Lower leg skin (tissue), 4 donors: ENCODE measurements around the gene CYTH3. TPM values are rescaled to one million over a fixed set of nuclear protein-coding genes. Genes with fewer than 3 reads are reported as not detected.
"Not testable (repeated sequence)": the region's sequence is repeated elsewhere in the genome, so short reads cannot be mapped to it uniquely, and the experiment has no call there.

Source experiments
- DNase-seq, 2 donors: peaks; one replicate each; pipeline ENCODE4 v3.0.0-alpha.2; 2019; ENCODE audit warnings: low spot score in 2 of 2
- H3K4me3 ChIP-seq: fragments of 200-600 bp; sonication (generic); 2 replicates; pipeline ENCODE4 v1.5.1; 2017; ENCODE audit warnings: mild to moderate bottlenecking, low read depth; ENCODE audit not compliant: poor library complexity, severe bottlenecking
- POLR2A ChIP-seq, 2 donors: fragments of 450-650 bp; IDR thresholded peaks; one replicate each; pipeline ENCODE4 v1.6.1; 2016 to 2017; ENCODE audit warnings: antibody characterized with exemption in 2 of 2, mild to moderate bottlenecking in 1 of 2, moderate library complexity in 1 of 2
- WGBS, 2 donors: methylation state at CpG; one replicate each; pipeline ENCODE4 v1.1.5; 2018; 5-methylcytosine and 5-hydroxymethylcytosine counted together
- intact Hi-C: fragments of 100-400 bp; cut with DNase I; formaldehyde crosslinking; loops from one replicate; pipeline ENCODE4 v1.15.0; 2023; ENCODE audit warnings: low total_unique reads
- total RNA-seq, 4 donors: library from RNA; depleted of rRNA; stranded (reverse); fragments of >200 nt; gene quantifications; one replicate each; pipeline ENCODE4 v1.1.0, GENCODE V29; 2016
- TF ChIP-seq, protein P1 (sequence below), 3 donors: fragments of 450-650 bp; IDR thresholded peaks; one replicate each; pipeline ENCODE4 v1.5.1; 2016; ENCODE audit warnings: antibody characterized with exemption in 3 of 3, mild to moderate bottlenecking in 3 of 3, moderate library complexity in 2 of 3

Gene CYTH3
- total RNA-seq, 4 donors from 2014 or later, result 40.3 to 108 (median 44.7) TPM

DNA sequence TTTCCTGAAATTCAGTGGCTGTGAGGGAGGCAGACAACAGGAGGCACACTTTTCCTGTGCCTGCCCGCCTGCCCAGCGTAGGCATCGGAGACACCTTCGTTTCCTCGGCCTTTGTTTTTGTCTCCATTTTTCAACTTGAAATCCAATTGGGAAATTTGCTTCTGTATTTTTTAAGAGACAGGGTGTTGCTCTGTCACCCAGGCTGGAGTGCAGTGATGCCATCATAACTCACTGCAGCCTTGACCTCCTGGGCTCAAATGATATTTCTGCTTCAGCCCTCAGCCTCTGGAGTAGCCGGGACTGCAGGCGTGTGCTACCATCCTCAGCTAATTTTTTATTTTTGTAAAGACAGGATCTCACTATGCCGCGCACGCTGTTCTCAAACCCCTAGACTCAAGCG, 116.8 kb downstream of the CYTH3 start:
- intact Hi-C loops, result no loop called here
- WGBS, 2 donors, result 95 to 97% methylated on average over 11 of the region's 11 CpGs

DNA sequence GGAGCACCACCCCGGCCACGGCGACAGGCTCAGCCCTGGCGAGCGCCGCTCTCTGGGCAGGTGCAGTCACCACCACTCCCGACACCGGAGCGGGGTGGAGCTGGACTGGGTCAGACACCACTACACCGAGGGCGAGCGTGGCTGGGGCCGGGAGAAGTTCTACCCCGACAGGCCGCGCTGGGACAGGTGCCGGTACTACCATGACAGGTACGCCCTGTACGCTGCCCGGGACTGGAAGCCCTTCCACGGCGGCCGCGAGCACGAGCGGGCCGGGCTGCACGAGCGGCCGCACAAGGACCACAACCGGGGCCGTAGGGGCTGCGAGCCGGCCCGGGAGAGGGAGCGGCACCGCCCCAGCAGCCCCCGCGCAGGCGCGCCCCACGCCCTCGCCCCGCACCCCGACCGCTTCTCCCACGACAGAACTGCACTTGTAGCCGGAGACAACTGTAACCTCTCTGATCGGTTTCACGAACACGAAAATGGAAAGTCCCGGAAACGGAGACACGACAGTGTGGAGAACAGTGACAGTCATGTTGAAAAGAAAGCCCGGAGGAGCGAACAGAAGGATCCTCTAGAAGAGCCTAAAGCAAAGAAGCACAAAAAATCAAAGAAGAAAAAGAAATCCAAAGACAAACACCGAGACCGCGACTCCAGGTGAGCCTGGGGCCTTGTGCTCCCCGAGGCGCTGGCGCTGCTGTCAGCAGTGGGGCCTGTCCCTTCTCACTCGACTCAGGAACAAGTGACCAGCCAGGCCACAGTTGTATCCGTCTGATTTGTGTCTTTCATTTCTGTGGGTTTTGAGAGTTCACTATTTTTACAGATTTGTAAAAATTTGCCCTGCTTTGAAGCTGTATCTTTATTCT, 117.7 kb downstream of the CYTH3 start:
- DNase-seq, result peak in 1 of 2 donors; percentile 82
- intact Hi-C loops, result no loop called here
- 95% methylated on average over 60 to 63 of the region's 64 CpGs for WGBS, 2 donors
- TF ChIP-seq, protein P1, sequence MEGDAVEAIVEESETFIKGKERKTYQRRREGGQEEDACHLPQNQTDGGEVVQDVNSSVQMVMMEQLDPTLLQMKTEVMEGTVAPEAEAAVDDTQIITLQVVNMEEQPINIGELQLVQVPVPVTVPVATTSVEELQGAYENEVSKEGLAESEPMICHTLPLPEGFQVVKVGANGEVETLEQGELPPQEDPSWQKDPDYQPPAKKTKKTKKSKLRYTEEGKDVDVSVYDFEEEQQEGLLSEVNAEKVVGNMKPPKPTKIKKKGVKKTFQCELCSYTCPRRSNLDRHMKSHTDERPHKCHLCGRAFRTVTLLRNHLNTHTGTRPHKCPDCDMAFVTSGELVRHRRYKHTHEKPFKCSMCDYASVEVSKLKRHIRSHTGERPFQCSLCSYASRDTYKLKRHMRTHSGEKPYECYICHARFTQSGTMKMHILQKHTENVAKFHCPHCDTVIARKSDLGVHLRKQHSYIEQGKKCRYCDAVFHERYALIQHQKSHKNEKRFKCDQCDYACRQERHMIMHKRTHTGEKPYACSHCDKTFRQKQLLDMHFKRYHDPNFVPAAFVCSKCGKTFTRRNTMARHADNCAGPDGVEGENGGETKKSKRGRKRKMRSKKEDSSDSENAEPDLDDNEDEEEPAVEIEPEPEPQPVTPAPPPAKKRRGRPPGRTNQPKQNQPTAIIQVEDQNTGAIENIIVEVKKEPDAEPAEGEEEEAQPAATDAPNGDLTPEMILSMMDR (IDR thresholded peaks at IDR 0.05), result no peak
- no peak for TF ChIP-seq POLR2A (IDR thresholded peaks at IDR 0.05)
- H3K4me3 ChIP-seq, result no peak overlapping the region

More for the DNA sequence above, 116.8 kb downstream of the CYTH3 start:
- TF ChIP-seq, protein P1 (IDR thresholded peaks at IDR 0.05), result no peak
- TF ChIP-seq POLR2A (IDR thresholded peaks at IDR 0.05), result no peak
- DNase-seq, result peak in 1 of 2 donors; percentile 60
- H3K4me3 ChIP-seq, result no peak overlapping the region

DNA sequence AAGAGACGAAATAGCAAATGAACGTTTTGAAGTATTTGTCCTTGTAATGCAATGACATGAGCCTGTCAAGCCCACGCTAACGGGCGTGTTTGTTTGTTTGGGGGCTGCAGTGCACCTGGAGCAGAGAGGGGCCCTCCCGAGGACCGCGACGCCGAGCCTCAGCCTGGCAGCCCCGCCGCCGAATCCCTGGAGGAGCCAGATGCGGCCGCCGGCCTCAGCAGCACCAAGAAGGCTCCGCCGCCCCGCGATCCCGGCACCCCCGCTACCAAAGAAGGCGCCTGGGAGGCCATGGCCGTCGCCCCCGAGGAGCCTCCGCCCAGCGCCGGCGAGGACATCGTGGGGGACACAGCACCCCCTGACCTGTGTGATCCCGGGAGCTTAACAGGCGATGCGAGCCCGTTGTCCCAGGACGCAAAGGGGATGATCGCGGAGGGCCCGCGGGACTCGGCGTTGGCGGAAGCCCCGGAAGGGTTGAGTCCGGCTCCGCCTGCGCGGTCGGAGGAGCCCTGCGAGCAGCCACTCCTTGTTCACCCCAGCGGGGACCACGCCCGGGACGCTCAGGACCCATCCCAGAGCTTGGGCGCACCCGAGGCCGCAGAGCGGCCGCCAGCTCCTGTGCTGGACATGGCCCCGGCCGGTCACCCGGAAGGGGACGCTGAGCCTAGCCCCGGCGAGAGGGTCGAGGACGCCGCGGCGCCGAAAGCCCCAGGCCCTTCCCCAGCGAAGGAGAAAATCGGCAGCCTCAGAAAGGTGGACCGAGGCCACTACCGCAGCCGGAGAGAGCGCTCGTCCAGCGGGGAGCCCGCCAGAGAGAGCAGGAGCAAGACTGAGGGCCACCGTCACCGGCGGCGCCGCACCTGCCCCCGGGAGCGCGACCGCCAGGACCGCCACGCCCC, 118.5 kb downstream of the CYTH3 start:
- no peak overlapping the region for H3K4me3 ChIP-seq
- TF ChIP-seq, protein P1 (IDR thresholded peaks at IDR 0.05), result no peak
- no peak for TF ChIP-seq POLR2A (IDR thresholded peaks at IDR 0.05)
- intact Hi-C loops, result no loop called here
- 94% methylated on average over 58 to 73 of the region's 91 CpGs for WGBS, 2 donors
- DNase-seq, result peak in 1 of 2 donors; percentile 84

DNA sequence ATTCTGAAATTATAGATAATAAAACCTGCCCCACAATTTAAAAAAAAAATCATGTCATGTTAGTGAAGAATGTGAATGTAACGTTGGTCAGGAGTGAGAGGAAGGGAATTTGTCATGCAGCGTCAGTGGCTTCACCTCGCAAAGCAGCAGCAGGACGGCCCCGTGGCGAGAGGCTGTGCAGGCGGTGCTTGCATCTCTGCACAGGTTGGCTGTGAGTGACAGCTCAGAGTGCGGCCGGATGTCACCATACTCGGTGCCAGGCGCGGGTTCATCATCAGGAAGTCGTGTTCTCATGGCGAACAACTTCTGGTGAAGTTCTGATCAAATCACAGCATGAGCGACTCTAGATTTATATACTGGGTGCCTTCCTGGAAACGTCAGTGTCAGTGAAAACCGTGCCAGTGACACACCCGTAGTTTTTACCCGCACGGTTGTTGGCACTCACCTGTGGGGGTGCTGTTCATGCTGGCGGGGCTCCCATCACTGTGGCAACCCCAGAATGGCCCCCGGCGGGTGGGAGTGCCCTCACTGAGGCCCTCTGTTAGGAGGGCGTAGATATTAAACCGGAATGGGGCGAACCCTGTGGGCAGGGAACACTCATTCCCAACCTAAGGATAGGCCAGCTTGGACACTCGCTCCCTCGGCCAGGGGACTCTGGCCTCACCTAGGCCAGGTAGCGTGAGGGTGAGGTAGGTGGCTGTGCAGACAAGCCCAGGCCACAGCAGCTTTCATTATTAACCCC, 120.3 kb downstream of the CYTH3 start:
- TF ChIP-seq, protein P1 (IDR thresholded peaks at IDR 0.05), result no peak
- no peak for TF ChIP-seq POLR2A (IDR thresholded peaks at IDR 0.05)
- 83 to 89% methylated on average over 27 to 29 of the region's 29 CpGs for WGBS, 2 donors
- intact Hi-C loops, result no loop called here
- no peak overlapping the region for H3K4me3 ChIP-seq
- peak in 1 of 2 donors; percentile 81 for DNase-seq

DNA sequence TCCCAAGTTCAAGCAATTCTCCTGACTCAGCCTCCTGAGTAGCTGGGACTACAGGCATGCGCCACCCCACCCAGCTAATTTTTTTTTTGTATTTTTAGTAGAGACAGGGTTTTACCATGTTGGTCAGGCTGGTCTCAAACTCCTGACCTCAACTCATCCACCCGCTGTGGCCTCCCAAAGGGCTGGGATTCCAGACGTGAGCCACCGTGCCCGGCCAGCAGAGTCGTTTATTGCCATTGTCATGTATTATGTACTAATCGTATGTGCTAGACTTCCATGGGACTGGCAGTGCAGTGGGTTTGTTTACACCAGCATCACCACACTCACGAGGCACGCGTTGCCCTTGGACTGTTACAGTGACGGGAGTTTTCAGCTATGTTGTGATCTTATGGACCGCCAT, 120.9 kb downstream of the CYTH3 start:
- 94 to 96% methylated on average over 12 of the region's 12 CpGs for WGBS, 2 donors
- intact Hi-C loops, H3K4me3 ChIP-seq: not testable (repeated sequence)
- DNase-seq, result peak in 1 of 2 donors; percentile 48
